NCI-H128 (cell line): ENCODE results near the gene PCED1B.
"Not testable (repeated sequence)": the region's sequence is repeated elsewhere in the genome, so short reads cannot be mapped to it uniquely, and the experiment has no call there.

Experiments
- DNase-seq: peaks from one replicate; lab custom pipeline; 2025; ENCODE audit not compliant: unreplicated experiment; lab: John Stamatoyannopoulos, UW

Gene PCED1B

GRCh38 chr12:47079468-47079980, at the start of gene PCED1B, which contains the start of gene AMIGO2:
Gene PCED1B, plus strand, starts transcription at chr12:47079621. Its CDS starts 155,443 bp downstream, at chr12:47235064.
Gene AMIGO2, minus strand, starts transcription at chr12:47079959. Its CDS starts 957 bp downstream, at chr12:47079002.
- no peak for DNase-seq

- DNase-seq, result no peak
Observed at GRCh38 chr12:47029903-47030302, 49.5 kb upstream of the PCED1B start.

- DNase-seq, result no peak
Observed at GRCh38 chr12:47032644-47033043, 46.8 kb upstream of the PCED1B start.

GRCh38 chr12:47033081-47033480, 46.3 kb upstream of the PCED1B start:
- no peak for DNase-seq

GRCh38 chr12:47033789-47034555, 45.4 kb upstream of the PCED1B start:
- no peak for DNase-seq

- DNase-seq, result no peak
Observed at GRCh38 chr12:47034661-47035060, 44.8 kb upstream of the PCED1B start.

- DNase-seq, result no peak
Observed at GRCh38 chr12:47035484-47035883, 43.9 kb upstream of the PCED1B start.

DNA sequence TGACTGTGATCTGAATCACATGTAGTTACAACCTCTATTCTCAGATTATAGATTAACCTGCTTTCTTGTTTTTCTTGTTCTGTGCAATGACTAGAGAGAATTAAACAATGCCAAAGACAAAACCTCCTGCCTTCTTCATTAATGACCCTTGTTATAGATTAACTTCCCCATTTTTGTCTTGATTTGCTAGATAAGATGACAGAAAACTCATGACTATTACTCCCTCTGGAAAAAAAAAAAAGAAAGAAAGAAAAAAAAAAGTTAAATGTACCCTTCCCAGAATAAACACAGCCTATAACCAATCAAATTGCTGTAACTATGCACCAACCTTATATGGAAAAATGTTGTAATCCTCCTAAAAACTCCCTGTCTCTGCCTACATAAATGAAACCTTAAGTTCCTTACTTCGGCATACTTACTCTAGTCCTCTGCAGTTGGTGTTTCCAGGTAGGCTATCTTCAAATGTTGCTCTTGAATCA, 41.1 kb upstream of the PCED1B start:
- DNase-seq, result no peak

GRCh38 chr12:47039079-47039478, 40.3 kb upstream of the PCED1B start:
- DNase-seq, result no peak

- DNase-seq, result no peak
Observed at GRCh38 chr12:47039756-47040155, 39.7 kb upstream of the PCED1B start.

- no peak for DNase-seq
Observed at GRCh38 chr12:47041327-47041726, 38.1 kb upstream of the PCED1B start.

- no peak for DNase-seq
Observed at GRCh38 chr12:47048541-47048940, 30.9 kb upstream of the PCED1B start.

- DNase-seq, result not testable (repeated sequence)
Observed at GRCh38 chr12:47051291-47051690, 28.1 kb upstream of the PCED1B start.

- no peak for DNase-seq
Observed at GRCh38 chr12:47052274-47052673, 27.1 kb upstream of the PCED1B start.

DNA sequence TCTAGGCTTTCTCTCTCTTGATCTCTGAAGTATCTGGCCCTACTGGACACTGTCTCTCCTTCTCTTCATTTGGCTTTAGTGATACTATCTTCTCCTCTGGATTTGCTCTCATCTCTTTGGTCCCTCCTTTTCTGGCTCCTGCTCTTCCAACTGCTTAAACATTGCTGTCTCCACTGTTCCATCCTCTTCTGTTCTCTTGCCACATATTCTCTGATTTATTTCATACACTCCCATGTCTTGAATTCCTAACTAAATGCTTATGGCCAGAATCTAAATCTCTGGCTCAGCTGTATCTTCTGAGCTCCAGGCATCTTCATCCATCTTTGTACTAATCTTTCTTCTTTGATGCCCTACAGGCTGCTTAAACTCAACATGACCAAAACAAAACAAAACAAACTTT, 25.5 kb upstream of the PCED1B start:
- no peak for DNase-seq

DNA sequence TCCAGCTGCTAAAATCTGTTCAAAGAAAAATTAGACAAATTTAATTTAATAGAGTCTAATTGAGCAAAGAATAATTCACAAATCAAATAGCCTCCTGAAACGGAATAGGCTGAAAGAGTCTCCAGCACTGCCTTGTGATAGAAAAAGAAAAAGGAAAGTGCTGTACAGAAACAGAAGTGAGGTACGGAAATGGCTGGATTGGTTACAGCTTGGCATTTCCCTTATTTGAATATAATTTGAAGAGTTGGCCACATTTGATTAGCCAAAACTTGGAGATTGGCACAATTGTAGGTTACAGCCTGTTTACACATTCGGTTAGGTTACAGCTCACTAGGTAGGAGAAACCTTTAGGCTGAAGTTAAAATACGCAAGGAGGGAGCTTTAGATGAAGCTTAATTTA, 24.8 kb upstream of the PCED1B start:
- no peak for DNase-seq

DNA sequence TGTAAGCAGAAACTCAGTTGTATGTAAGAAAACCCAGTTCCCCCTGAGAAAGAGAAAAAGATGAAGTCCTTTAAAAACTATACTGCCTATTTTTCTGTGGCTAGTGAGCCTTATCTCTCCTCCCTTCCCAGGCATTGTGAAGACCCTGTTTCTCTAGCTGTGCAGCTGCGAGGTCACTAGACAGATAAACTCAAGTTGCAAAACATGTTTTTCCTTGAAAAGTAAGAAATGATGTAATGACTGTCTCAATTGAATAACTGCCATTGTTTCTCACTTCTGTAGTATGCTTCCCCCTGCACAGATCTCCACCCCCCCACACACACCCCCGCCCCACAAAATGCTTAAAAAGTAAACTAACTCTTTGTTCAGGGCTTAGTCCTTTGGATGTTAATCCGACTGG, 23.6 kb upstream of the PCED1B start:
- DNase-seq, result not testable (repeated sequence)

GRCh38 chr12:47056944-47057343, 22.5 kb upstream of the PCED1B start:
- not testable (repeated sequence) for DNase-seq

- DNase-seq, result not testable (repeated sequence)
Observed at GRCh38 chr12:47058640-47059039, 20.8 kb upstream of the PCED1B start.

DNA sequence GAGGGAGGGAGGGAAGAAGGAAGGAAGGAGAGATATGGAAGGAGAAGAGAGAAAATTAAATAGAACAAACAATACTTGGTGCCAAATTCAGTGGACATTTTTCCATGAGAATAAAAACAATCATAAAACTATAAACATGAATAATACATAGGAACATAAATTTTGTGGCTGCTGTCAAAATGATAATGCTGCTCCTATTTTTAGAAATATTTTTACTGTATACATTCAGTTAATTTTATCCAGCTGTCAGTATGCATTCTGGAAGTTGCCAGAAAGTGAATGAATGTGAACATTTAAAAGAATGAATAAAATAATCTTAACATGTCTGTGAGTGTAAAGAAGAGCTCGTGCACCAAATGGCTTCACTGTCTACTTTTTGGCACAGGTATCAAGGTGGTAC, 13.9 kb upstream of the PCED1B start:
- no peak for DNase-seq

GRCh38 chr12:47066278-47067025, 13.0 kb upstream of the PCED1B start:
- no peak for DNase-seq

DNA sequence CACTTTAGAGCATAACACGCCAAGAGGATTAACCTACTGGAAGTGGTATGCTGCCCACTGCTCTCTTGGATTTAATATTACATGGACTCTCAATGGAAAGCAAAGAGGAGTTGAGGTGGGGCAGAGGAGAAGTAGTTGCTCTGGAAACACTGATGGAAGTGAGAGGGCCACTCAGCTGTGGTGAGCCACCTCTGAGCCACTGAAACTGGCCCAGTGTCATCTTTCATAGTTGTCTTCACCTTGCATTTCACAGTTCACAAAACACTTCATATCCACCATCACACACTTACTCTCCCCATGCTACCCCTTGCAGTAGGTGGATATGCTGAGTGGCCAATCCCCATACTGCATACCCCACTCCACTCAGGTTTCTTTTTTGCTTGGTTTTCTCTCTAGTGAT, 12.2 kb upstream of the PCED1B start:
- no peak for DNase-seq
